ENCODE measurements around the gene MINK1. TPM values are rescaled to one million over a fixed set of nuclear protein-coding genes. Genes with fewer than 3 reads are reported as not detected.

The MINK1 gene
- total and polyA plus RNA-seq, 2 of the 13 experiments (the other 11 are each of a cell fraction or from before 2014, with no cell fraction given) = 17.2 to 63.9 TPM

DNA sequence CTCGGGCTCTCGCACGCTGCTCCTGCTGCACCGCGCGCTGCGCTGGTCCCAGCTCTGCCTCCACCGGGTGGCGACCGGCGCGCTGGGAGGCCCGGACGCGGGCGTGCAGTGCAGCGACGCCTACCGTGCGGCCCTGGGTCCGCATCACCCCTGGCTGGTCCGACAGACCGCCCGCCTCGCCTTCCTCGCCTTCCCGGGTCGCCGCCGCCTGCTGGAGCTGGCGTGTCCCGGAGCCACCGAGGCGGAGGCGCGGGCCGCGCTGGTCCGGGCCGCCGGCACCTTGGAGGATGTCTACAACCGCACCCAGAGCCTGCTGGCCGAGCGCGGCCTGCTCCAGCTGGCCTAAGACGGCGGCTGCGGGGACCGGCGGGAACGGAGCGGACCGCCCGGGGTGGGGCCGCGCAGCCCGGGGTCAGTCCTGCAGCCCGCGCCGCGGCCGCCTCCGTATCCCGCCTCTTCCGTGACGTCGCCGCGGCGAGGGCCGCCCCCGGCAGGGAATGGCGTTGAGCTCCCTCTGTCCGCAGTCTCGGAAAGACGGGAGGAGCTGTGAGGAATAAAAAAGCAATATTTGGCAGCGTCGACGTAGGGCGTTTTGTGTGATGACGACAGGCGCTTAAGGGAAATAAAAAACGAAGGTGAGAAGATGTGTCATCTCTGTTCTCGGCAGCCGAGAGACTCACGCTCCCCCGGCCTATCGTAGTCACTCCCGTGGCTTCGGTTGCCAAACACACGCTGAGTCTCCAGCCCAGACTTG lies 43.0 kb upstream of the MINK1 start (continued):
- TF ChIP-seq, protein P1, sequence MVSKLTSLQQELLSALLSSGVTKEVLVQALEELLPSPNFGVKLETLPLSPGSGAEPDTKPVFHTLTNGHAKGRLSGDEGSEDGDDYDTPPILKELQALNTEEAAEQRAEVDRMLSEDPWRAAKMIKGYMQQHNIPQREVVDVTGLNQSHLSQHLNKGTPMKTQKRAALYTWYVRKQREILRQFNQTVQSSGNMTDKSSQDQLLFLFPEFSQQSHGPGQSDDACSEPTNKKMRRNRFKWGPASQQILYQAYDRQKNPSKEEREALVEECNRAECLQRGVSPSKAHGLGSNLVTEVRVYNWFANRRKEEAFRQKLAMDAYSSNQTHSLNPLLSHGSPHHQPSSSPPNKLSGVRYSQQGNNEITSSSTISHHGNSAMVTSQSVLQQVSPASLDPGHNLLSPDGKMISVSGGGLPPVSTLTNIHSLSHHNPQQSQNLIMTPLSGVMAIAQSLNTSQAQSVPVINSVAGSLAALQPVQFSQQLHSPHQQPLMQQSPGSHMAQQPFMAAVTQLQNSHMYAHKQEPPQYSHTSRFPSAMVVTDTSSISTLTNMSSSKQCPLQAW (CRISPR knock-in tag; IDR thresholded peaks at IDR 0.05) = no peak
- TF ChIP-seq, protein P2, sequence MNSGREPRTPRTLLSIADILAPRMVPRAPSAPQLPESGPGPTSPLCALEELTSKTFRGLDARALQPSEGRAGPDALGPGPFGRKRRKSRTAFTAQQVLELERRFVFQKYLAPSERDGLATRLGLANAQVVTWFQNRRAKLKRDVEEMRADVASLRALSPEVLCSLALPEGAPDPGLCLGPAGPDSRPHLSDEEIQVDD (CRISPR knock-in tag; IDR thresholded peaks at IDR 0.05; ENCODE audit: borderline replicate concordance) = no peak
- TF ChIP-seq KLF9 (CRISPR knock-in tag; IDR thresholded peaks at IDR 0.05; ENCODE audit: low read depth) (no peak), SOX6 (IDR thresholded peaks at IDR 0.05) (no peak), SOX6 (CRISPR knock-in tag; IDR thresholded peaks at IDR 0.05) (no peak), MIER3 (CRISPR knock-in tag; IDR thresholded peaks at IDR 0.05; ENCODE audit: borderline replicate concordance) (no peak), ZNF558 (CRISPR knock-in tag; IDR thresholded peaks at IDR 0.05; ENCODE audit: borderline replicate concordance) (peak; percentile 65; the same call in 1 of the 2 replicates), DNMT3B (CRISPR knock-in tag; conservative IDR thresholded peaks at IDR 0.05) (no peak), FOXC1 (CRISPR knock-in tag; IDR thresholded peaks at IDR 0.05; ENCODE audit: borderline replicate concordance) (peak; percentile 26; the same call in 1 of the 2 replicates), KLF11 (CRISPR knock-in tag; IDR thresholded peaks at IDR 0.05) (no peak), ZBTB8A (CRISPR knock-in tag; IDR thresholded peaks at IDR 0.05; ENCODE audit: borderline replicate concordance, low read depth) (no peak), AGO2 (optimal IDR thresholded peaks at IDR 0.05; ENCODE audit: low read depth, low read length) (peak; percentile 79), FIP1L1 (IDR thresholded peaks at IDR 0.05; ENCODE audit: borderline replicate concordance, insufficient read depth, low read depth, low read length) (no peak), EHMT2 (IDR thresholded peaks at IDR 0.05; ENCODE audit: borderline replicate concordance, low read depth, low read length) (no peak), RFX1 (IDR thresholded peaks at IDR 0.05) (no peak), NR2F2 (IDR thresholded peaks at IDR 0.05; ENCODE audit: borderline replicate concordance, low read depth) (no peak), SIX4 (CRISPR knock-in tag; IDR thresholded peaks at IDR 0.05) (no peak), SALL2 (CRISPR knock-in tag; IDR thresholded peaks at IDR 0.05) (peak; percentile 89), ZSCAN9 (CRISPR knock-in tag; IDR thresholded peaks at IDR 0.05; ENCODE audit: borderline replicate concordance) (no peak; the same call in 1 of the 2 replicates), ZNF605 (CRISPR knock-in tag; IDR thresholded peaks at IDR 0.05) (no peak)
- TF ChIP-seq, protein P3, sequence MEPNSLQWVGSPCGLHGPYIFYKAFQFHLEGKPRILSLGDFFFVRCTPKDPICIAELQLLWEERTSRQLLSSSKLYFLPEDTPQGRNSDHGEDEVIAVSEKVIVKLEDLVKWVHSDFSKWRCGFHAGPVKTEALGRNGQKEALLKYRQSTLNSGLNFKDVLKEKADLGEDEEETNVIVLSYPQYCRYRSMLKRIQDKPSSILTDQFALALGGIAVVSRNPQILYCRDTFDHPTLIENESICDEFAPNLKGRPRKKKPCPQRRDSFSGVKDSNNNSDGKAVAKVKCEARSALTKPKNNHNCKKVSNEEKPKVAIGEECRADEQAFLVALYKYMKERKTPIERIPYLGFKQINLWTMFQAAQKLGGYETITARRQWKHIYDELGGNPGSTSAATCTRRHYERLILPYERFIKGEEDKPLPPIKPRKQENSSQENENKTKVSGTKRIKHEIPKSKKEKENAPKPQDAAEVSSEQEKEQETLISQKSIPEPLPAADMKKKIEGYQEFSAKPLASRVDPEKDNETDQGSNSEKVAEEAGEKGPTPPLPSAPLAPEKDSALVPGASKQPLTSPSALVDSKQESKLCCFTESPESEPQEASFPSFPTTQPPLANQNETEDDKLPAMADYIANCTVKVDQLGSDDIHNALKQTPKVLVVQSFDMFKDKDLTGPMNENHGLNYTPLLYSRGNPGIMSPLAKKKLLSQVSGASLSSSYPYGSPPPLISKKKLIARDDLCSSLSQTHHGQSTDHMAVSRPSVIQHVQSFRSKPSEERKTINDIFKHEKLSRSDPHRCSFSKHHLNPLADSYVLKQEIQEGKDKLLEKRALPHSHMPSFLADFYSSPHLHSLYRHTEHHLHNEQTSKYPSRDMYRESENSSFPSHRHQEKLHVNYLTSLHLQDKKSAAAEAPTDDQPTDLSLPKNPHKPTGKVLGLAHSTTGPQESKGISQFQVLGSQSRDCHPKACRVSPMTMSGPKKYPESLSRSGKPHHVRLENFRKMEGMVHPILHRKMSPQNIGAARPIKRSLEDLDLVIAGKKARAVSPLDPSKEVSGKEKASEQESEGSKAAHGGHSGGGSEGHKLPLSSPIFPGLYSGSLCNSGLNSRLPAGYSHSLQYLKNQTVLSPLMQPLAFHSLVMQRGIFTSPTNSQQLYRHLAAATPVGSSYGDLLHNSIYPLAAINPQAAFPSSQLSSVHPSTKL (CRISPR knock-in tag; IDR thresholded peaks at IDR 0.05) = peak; percentile 17; the same call in 1 of the 2 replicates
- TF ChIP-seq, protein P4, sequence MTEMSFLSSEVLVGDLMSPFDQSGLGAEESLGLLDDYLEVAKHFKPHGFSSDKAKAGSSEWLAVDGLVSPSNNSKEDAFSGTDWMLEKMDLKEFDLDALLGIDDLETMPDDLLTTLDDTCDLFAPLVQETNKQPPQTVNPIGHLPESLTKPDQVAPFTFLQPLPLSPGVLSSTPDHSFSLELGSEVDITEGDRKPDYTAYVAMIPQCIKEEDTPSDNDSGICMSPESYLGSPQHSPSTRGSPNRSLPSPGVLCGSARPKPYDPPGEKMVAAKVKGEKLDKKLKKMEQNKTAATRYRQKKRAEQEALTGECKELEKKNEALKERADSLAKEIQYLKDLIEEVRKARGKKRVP (CRISPR knock-in tag; IDR thresholded peaks at IDR 0.05) = peak in 1 of 2 experiments; percentile 69; a peak in 2 of 4 replicates
- TF ChIP-seq, protein P5, sequence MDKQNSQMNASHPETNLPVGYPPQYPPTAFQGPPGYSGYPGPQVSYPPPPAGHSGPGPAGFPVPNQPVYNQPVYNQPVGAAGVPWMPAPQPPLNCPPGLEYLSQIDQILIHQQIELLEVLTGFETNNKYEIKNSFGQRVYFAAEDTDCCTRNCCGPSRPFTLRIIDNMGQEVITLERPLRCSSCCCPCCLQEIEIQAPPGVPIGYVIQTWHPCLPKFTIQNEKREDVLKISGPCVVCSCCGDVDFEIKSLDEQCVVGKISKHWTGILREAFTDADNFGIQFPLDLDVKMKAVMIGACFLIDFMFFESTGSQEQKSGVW (CRISPR knock-in tag; IDR thresholded peaks at IDR 0.05; ENCODE audit: borderline replicate concordance) = 0 out of 2 replicates have a peak, but pooled peaks have one; percentile 36
